GM19467 (cell line): ENCODE results near the gene KCNK5.

Source experiments
- ATAC-seq: cut with Tn5 transposase; IDR thresholded peaks from one replicate; pipeline ENCODE4 v1.9.1; 2021; ENCODE audit warnings: mild to moderate bottlenecking, moderate library complexity; ENCODE audit not compliant: unreplicated experiment

Gene KCNK5

DNA sequence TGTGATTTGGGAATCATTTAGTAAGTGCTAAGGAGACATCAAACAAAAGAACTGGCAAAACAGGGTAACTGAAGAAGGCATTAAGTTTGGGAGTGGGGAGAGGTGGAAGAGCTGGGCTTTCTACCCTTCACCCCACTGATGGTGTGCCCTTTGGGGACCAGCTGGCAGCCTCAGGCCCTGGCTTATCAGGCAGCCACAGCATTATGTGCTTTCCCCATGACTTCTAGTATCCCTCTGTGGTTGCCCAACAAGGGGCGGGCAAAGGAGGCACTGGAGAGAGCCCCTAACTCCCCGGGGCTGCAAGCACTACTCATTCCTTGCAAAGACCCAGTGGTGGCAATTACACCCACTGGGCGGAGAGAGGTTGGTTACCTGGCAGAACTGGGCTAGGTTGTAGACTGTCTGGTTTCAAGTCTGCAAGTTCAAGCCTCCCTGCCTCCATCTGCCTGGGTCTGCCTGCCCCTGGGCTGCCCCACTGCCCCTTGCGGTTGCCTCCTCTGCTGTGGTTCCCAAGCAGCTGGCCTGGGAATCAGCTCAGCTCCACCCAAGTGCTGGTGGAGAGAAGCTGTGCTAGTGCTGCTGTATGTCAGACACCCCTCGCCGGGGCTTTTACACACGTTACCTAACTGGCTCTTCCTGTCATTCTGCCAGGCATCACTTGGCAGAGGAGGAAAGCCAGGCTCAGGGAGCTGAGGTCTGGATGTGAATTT lies 29.9 kb downstream of the KCNK5 start:
- no peak for ATAC-seq

DNA sequence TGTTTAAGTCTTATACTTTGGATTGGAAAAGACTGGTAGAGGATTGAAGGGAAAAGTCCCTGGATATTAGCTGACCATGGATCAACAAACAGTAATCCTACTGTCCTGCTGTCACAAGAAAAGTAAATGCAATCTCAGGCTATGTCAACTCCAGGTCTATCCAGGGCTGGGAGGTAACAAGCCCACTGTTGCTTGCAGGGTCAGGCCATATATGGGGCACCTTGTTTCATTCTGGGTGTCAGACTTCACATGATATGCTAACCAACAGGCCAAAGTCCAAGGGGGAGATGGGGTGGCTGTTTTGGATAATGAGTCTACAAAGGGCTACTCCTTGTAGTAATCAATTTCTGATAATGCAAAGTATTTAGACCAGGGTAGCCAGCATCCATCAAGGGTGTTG lies 30.7 kb downstream of the KCNK5 start:
- ATAC-seq, result no peak

DNA sequence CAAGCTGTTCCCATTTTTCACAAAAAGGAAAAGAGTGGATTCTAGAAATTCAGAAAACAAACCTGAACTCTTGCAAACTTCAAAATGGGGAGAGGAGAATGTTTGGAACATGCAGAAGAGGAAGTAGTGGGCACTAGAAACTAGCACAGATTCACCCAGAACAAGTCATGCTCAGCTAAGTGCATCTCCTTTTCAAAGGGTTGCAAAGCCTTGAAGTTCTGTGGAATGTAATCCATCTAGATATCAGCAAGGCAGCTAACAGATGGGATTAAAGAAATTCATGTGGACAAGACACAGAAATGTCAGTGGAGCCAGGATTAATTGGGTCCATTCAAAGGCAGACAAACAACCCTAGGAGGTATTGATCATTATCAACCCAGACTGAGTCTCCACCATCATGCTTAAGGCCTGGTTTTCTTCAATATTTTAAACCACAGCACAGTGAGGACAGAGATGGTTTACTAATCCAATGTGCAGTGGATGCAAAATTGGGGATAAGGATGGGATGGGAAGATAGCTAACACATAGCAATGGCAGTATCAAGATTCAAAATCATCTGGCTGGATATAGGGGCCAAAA lies 31.3 kb downstream of the KCNK5 start:
- no peak for ATAC-seq

DNA sequence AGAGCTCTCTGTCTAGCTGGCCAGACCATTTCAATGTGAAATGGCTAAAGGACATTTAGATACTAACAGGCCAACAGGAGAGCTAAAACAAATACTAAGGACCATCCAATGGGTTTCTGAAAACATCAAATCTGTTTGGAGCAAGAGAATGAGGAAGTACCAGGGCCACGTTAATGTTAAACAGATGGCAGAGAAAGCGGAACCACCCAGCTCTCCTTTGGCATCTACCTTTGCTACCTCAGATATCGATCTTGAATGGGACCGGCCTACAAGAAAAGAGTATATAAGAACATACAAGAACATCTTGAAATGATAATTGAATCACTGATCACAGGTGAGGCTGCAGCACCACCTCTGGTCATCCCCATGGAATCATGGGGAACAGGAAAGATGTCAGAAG lies 31.8 kb downstream of the KCNK5 start:
- no peak for ATAC-seq

DNA sequence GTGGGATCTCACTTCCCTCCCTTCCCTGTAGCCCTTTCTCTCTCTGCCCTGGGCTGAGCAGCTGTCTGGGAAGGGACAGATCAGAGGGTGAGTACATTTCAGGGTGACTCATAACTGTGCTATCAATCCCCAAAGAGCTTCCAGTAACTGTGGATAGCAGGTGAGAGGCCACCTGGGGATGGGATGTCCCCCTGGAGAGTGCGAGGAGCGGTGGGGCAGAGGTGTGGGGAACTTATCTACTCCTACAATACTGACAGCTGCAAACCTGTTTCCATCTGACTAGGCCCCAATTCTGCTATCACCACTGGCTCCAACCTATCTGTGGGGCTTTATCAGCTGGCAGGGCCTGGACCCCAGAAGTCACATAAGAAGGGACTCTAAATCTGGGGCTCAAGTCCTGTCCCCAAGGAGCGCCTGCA lies 32.6 kb downstream of the KCNK5 start:
- ATAC-seq, result no peak

DNA sequence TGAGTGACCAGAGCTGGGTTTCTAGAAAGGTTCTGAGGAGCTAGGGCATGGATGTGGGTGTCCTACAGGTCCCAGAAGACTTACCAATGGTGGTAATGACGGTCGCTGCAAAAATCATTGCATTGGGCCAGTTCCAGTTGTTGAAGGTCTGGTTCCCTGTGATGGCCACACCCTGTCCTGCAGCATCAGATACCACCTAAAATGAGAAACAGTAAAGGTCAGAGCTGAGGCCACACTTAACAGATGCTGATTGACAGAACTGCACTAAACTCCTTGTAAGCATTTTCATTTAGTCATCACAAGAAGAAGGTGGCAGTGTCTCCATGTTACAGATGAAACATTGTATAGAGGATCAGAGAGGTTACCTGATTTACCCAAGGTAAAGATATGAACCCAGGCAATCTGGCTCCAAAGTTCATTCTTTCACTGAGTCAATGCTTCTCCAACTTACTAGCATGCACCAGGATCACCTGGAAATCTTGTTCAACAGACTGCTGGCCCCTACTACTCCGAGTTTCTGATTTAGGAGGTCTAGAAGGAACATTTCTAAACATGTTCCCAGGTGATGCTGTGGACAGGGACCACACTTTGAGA lies 33.4 kb downstream of the KCNK5 start:
- ATAC-seq, result no peak

DNA sequence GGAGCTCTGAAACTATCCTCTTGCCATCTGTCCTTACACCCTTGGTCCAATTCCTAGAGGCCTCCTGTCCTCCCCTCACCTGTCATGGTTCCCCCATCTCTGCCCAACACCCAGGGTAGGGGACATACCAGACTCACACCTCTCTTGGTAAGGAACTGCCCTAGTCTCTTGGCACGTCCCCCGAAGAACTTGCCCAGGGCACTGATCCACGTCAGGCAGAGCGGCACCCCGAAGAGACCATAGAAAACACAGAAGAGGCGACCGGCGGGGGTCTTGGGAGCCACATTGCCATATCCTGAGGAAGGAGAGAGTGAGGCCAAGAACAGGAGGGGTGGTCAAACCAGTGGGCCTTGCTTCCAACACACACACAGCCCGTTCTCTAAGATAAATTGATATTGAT lies 34.8 kb downstream of the KCNK5 start:
- no peak for ATAC-seq

DNA sequence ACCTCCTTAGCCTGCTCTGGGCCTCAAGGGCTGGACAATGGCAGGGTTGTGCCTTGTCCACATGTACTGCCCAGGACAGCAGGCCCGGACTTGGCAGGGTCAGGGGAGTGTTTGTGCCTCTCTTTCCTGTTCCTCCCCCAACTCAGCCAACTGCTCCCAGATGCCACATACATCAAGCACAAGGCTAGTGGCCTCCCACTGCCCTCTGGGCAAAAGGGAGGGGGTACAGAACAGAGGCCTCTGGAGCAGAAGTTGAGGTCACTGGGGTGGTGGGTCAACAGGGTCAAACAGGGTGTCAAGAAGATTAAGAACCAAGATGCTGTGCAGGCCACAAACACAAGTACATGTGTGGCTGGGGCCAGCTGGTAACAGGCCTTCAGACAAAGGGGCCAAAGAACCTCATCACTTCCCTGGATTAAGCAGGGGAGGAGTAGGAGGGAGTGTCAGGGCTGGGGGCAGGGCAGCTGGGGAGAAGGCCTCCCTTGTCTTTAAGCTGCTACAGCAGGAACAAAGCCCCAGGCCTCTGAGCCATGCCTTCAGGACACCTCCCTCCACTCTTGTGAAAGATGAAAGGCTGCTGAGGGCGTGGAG lies 36.0 kb downstream of the KCNK5 start:
- no peak for ATAC-seq

DNA sequence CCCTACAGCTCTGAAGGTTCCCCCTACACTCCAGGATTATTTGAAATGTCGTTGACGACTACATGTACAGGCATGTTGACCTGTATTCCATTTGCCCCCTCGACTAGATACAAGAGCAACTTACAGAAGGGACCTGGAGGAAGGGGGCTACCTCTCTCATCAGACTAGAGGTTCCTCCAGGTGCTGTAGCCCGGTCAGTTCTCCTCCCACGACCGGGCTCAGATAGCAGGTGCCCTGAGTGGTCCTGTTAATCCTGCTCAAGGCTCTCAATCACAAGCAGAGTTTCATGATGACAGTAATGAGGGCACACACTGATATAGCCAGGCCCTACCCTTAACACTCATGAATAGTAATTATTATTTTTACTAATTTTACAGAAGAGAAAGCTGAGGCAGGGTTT lies 36.5 kb downstream of the KCNK5 start:
- no peak for ATAC-seq

DNA sequence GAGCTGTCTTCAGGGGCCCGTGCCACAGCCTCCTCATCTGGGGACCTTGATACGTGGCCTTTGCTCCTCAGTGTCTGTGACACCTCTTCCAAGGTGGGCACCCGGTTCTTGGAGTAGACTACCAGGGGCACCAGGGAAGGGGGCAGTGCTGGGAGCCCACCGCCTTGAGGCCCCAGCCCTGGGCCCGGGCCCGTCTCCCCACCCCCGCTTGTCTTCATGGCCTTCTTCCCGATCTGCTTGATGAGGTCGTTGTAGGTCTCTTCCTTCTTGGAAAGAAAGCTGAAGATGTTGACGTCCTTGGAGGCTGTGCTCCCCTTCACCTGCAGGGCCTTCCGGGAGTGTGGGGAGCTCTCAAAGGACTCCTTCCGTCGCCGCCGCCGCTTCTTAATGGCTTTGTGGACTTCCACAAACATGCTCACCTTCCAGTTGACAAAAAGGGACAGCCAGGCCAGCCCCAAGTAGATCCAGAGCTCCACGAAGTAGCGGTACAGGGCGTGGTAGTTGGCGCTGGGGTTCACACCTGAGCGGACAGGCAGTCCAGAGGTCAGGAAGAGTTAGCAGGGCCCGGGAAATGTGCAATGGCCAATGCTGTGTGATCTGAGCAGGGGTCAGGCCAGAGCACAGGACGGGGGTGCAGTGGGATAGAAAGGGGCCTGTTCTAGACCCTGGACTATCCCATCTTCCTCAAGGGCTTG lies 37.9 kb downstream of the KCNK5 start:
- ATAC-seq, result no peak

DNA sequence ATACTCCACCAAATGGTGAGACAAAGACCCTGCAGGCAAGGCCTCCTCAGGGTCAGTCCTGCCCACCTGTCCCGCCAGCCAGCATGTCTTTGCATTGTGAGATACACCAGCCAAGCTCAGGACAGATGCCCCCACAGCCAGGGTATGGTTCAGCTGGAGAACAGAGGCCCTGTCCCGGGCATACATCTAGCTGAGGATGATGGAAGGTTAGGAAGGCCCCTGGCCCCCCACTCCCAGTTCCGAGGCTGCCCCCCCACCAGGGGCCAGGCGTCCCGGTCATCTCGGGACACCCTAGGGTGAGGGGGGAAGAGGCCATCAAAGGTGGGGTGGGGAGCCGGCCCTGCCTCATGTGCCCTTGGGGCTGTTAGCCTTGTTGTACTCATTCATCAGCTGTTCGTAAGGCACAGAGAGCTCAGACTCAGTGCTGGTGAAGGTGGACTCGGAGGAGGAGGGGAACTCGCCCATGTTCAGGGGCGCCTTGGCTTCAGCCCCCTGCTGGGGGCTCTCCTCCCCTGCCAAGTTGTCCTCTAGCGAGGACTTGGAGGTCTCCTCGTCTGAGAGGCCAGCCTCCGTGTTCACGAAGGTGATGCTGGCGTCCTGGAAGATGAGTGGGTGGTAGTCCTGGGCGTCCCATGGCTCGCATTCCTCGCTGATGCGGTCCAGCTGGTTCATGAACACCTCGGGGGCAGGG lies 38.6 kb downstream of the KCNK5 start:
- no peak for ATAC-seq

DNA sequence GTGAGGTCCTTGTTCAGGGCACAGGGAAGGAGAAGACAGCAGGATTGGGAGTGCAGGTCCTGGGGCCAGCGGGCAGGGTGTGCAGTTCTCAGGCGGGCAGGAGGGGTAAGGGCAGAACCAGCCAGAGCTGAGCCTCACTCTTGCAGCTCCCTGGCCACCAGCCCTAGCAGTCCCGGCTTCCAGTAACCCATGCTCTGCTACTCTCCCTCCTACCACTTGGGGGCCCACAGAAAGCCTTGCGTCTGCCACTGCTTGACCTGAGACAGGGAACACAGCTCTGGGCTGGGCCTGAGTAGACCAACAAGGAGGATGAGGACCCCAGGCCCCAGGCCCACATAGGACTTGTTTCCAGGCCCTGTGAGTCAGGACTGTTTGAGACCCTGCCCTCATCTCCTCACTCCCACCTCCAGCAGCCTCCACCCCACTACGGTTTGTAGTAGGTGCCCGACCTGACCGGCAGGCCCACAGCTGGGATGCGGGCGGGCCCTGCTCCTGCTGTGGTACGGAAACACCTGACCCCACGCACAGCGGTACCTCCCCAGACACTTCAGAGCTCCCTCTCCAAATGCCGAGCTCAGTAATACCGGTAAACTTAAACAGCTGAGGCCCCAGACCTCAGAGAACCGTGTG lies 39.2 kb downstream of the KCNK5 start:
- no peak for ATAC-seq

DNA sequence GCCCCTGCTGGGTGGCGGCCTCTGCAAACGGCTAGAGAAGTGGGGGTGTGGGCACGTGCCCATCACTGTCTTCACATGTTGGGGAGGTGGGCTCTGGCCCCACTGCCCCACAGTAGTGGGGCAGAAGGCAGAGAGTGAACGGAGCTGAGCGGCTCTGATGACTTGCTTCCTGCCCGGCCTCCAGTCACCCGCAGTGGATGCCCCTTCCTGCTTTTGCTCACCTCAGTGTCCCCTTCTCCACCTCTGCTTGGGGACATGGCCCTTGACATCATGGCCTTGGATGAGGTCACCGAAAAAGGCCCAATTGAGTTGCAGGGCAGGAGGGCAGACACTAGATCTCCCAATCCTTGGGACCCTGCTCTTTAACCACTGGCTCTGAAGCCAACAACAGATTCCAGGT lies 40.1 kb downstream of the KCNK5 start:
- ATAC-seq, result no peak

DNA sequence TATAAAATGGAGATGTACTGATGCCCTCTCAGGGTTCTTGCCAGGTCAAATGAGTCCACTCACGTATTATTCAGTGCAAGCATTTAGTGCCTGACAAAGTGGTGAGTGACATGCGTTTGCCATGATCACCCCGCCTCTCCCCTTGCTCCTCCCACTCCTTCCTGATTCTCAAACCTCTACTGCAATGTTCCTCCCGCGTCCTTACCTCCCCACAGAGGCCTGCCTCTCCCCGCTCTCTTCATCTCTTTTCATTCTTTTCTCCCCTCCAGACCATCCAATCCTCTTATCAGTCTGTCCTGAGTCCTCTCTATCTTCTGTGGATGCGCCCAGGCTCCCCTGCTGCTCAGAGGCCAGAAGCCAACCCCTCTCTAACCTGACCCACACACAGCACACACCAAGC lies 40.7 kb downstream of the KCNK5 start:
- no peak for ATAC-seq

DNA sequence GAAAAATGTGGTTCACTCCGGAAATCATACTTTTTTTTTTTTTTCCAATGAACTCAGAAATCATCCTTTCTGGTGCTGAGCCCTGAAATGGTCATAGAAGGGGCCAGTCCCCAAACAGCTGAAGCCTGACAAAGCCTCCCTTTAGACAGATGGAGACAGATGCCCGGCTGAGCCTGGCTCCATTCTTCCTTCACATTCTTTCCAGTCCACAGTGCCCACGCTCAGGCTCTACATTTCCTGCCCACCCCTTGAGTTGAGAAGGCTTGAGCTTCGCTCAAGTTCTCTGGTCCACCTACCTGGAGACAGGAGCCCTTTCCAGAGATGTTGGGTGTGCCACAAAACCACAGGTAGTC lies 41.2 kb downstream of the KCNK5 start:
- ATAC-seq, result no peak

DNA sequence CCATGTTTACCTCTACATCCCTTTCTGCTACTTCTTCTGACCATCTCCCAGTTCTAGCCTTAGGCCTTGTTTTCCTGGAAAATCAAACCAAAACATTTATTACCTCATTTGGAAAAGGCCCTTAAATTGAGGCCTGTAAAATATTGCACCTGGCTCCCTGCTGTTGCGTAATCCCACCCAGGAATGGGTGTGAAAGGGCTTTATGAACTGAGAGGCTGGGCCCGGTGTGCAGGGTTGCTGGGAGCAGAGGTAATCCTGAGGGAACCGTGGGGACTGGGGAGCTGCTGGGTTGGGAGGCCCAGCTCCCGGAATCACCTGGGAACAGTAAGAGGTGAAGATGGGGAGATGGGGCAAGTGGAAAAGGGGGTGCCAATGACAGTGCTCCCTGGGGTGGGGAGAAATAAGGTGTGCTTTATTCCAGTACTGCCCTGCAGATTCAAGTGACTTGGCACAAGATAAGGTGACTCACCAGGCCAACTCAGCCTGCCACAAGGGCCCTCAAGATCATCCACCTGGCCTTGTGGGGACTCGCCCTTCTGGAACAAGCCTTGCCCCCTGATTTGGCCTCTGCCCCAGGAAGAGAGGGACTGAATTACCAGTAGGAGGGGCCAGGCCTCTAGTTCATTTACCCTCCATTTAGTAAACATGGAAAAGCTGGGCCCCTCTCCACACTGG lies 44.2 kb downstream of the KCNK5 start:
- ATAC-seq, result no peak

DNA sequence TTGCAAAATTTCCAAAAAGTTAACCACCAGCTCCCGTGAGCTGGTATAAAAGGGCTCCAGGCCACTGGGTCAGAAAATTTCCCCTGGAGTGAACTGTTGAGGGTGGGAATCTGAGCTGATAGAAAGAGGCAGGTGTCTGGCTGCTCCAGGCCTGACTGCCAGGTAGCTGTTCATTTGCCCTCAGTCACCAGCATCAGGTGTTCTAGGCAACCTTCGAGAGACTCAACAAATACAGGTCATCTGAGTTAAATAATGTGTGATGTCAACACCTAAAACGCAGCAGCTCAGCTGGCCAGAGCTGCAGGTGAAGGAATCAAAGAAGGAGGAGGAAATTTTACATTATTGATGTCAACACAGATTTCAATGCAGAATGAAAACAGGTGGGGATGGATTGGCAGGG lies 46.7 kb downstream of the KCNK5 start:
- no peak for ATAC-seq

DNA sequence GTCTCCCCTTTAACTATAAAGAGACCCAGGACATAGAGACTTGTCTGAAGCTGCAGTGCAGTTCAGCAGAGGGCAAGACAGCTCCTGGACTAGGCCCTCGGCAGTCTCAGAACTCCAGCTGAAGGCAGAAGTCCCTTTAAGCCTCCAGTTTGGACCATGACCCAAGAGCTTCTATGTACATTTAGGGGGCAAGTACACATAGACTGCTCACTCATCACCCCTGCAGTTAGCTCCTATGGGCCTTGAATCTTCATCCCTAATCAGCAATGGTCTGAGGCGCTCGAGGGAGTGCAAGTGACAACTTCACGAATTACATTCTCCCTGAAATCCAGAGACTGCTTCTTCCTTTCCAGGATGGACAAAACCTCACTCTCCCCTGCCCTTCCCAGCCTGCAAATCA lies 47.4 kb downstream of the KCNK5 start:
- no peak for ATAC-seq

DNA sequence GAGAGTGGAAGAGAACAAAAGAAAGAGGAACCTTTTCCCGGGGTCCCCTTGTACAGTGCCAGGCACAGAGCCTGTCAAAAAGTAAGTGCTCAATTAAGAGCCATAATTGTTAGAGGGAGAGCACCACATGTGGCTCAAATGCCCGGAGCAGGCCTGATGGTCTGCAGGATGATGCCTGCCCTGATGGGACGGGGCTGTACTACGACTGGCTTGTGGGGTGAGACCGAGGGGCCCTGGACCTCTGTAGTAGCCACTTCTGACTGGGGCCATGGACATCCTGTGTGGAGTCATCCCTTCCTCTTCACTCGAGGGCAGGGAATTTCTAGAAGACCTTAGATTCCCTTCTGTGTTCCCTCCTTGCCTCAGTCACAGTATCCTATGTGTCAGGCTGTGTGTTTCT lies 47.9 kb downstream of the KCNK5 start:
- no peak for ATAC-seq

DNA sequence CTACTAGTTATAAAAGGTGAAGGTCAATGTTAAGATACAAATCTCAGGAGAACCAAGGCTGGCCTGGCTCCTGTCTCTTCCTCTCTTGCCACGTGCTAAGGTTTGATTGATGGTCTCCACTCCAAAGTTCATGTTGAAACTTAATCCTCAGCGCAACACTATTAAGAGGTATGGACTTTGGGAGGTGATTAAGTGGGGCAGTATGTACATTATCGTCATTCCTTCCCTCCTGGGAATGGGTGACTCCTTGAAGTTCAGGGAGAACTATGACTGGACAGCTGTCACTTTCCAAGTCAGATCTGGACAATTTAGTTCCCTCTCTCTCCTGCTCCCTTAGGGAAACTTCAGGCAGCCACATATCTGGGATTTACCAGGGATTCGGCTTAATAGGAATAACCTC lies 50.5 kb downstream of the KCNK5 start:
- no peak for ATAC-seq
